HTERT RPE-1 (cell line): Measurements from ENCODE around the gene ZNF749.

Experiments used
- in situ Hi-C: fragments of 300-500 bp; cut with MboI; formaldehyde crosslinking; loops from 4 replicates; pipeline ENCODE4 v1.14.3; 2020; ENCODE audit warnings: low sequenced_read_pairs

ZNF749 gene

DNA sequence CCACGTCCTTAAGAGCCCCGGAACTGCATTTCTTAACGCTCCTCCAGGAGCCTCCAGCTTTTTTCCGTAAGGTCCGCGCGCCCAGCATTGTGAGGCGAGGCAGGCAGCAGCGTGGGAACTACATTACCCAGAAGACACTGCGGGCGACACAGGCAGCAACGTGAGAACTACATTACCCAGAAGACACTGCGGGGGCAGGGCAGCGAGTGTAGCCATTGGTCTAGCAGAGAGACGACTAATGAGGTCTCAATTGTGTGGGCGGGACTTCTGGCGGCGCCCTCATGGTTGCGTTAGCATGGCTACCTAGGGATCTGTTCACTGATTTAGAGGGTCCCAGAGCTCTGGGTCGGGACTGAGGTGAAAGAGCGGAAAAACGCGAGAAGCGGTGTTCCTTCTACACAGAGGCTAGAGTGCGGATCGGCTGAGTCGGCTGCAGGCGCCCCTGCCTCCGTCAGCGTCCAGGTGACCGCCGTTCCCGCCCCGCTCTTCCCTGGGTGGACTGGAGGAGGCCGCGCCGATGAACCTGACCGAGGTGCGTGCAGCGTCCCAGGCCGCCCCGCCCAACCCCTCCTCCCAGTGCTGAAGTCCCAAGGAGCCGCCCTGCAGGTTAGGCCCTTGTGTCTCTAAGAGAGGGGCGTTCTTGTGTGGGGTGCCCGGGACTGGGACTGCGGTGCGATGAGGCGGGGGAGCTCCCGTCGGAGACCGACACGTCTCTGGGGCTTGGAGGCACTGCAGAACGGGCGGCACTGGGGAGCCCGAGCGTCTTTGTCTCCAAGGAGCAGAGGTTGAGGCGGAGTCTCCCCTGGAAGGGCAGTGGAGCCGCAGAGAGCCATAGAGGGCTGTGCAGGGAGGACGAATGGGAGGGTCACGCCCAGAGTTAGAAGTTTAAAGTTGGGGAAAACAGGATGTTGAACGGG is at the start of gene ZNF749:
ZNF749 (plus strand) TSS at position 264 of the 917 bp plus-strand sequence; CDS start at position 518, 254 bp downstream.
- in situ Hi-C loops: no loop called here

DNA sequence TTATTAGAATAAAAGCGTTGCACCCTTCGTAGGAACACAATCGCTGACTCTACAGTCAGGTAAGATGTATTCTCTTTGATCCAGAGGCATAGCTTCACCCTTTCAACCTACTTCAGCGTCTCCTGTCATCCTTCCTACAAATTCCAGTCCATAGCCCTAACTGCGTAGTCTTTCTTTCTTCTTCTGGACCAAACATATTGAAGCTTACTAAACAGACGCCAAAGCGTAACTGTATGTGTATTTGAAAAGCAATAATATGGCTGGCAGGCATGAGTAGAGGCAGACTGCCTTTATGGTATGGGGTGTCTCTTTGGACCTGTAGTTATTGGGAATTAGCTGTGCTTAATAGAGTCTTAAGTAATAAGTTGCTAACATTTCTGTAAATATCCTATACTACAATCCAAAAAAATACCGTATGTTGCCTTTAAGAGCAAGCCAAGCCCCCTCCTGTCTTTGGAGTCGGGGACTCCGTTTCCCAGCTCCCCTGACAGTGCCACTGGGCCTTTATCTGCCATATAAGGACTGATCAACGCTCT is 45.9 kb upstream of the ZNF749 start:
- in situ Hi-C loops: no loop called here

DNA sequence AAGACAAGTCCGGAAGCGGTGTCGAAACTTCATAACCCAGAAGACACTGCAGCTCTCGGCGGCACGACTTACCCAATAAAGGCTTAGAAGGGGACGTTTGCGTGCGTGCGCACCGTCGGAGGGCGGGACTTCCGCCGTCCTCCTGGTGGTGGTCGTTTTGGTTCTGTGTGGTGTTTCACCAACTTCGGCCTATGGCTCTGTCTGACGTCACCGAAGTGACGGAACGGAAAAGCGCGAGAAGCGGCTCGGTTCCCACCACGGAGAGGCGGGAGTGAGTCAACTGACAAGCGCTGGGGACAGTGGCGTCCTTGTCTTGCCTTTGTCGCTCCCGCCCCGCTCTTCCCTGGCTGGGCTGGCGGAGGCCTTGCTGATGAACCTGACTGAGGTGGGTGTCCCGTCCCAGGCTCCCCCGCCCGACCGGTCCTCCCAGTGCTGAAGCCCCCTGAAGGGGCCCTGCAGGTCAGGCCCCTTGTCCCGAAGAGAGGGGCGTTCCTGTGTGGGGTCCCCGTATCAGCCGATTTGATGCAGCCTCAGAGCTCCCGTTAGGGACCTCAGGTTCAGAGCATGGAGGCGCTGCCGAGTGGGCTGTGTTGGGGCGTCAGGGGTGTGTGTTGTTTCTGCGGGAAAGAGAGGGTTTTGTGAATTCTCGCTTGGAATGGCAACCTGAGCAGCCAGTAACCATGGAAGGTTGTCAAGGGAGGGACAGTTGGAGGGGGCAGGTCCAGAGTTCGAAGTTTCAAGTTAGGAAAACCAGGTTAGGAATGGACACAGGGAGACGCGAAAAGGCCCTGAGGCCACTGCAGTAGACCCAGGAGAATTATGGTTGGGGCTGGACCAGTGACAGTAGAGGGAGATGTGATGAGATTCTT is 45.2 kb upstream of the ZNF749 start, which contains the start of gene ZNF548:
ZNF548 (plus strand) TSS at position 125 of the 869 bp plus-strand sequence; CDS start at position 371, 246 bp downstream.
- in situ Hi-C loops: no loop called here

DNA sequence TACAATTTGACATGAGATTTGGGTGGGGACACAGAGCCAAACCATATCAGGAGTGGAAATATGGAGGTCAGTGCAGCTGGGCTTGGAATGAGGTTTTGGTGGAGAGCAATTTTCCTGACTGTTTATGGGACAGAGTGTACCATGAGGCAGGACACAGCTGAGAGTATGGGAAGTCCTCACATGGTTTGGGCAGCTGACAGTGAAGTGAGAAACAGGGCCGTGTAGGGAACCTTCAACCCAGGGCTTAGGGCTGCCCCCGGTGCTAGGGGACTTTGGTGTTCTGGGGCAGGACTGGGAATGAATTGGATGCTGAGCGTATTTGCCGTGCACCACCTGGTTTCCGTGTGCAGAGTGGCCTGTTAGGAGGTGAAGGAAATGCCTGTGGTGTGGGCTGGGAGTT is 39.4 kb upstream of the ZNF749 start:
- in situ Hi-C loops: no loop called here

DNA sequence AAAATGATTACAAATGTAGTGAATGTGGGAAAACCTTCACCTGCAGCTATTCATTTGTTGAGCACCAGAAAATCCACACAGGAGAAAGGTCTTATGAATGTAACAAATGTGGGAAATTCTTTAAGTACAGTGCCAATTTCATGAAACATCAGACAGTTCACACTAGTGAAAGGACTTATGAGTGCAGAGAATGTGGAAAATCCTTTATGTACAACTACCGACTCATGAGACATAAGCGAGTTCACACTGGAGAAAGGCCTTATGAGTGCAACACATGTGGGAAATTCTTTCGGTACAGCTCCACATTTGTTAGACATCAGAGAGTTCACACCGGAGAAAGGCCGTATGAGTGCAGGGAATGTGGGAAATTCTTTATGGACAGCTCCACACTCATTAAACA is 36.3 kb upstream of the ZNF749 start:
- in situ Hi-C loops: no loop called here

DNA sequence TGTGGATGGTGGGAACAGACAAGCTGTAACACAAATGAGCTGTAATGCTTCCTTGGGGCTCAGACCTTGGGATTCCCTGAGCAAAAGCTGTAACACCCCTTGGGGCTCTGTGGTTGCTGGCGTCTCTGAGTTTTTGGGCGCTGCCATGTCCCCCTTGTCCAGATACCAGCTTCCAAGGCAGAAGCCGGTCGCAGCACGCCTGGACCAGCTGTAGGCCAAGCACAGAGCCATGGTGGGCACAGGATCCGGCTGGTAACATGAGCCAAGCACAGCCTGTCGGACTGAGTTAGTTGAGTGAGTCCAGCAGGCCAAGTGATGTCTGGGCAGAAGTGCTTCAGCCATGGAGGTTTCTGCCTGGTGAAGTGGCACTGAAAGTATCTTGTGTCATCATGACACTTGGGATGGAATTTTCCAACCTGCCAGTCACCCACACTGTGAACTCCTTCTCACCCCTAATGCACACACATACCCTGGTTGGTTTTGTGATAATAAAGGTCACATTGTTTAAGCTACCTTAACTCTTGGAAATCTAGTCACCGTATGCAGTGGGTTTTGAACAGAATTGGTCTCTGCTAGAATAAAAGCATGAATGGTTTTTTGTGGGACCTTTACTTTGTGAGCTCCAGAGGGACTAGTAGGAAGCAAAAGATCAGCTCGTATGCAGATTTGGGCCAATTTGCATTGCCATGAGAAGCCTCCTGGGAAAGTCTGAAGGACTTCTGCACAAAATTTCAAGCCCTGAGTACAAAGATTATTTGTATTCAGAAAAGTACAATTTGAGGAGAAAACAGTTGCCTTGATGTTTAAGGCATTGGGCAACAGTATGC is 31.2 kb upstream of the ZNF749 start:
- in situ Hi-C loops: no loop called here

DNA sequence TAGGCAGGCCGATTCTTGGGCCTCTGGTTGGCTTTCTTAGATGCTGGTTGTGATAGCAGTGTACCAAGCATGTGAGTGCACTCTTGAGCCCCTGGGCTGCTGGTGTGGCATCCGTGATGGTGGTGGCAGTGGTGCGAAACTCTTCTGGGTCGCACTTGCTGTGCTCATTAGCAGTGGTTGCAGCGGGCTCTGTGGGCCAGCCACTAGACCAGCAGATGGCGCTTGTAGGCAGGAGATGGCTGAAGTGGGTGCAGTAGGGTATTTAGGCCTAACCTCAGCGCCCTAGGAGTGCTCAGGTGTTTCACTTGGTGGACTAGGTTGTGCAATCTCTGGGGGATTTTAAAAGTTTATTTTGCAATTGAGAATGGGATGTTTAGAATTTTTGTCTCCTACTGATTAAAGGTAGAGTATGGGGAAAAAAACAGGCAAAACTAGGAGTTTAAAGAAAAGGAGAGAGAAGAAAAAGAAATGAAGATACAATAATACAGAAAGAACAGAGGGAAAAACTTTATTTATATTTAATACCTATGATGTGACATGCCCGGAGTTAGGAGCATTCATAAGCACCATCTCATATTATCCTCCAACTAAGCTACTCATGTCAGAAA is 28.5 kb upstream of the ZNF749 start:
- in situ Hi-C loops: no loop called here

DNA sequence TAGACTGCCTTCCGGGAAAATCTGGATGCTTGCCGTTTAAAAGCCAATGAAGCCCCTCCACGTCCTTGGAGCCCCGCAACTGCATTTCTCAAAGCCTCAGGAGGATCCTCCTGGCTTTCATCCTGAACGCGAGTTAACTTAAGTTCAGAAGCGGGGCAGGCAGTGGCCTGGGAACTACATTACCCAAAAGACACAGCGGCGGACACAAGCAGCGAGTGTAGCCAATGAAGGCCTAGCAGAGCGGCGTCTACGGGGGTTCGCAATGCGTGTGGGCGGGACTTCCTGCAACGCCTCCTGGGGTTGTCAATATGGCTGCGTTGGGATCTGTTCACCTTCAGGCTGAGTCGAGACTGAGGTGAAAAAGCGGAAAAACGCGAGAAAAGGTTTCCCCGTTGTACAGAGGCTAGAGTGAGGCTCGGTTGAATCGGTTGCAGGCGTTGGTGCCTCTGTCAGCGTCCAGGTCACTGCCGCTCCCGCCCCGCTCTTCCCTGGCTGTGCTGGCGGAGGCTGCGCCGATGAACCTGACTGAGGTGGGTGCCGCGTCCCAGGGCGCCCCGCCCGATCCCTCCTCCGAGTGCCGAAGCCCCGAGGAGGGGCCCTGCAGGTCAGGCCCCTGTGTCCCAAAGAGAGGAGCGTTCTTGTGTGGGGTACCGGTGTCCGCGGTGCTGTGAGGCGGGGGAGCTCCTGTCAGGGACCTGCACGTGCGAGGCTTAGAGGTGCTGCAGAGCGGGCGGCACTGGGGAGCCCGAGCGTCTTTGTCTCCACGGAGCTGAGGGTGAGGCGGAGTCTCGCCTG is 24.1 kb upstream of the ZNF749 start, which contains the start of gene ZNF17:
ZNF17 (plus strand) TSS at position 285 of the 795 bp plus-strand sequence. CDS start 2,455 bp downstream, outside the sequence.
- in situ Hi-C loops: no loop called here

DNA sequence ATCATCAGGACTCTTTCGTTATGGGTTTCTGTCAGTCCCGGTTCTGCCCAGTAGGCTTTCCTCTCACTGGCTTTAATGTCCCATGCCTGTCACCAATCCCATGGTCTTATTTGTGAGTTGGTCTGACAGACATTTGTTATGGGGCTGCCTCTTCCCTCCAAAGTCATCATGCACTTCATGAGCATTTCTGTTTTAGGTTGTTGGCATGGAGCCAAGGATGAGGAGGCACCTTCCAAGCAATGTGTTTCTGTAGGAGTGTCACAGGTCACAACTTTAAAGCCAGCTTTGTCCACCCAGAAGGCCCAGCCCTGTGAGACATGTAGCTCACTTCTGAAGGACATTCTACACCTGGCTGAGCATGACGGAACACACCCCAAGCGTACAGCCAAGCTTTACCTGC is 15.7 kb upstream of the ZNF749 start:
- in situ Hi-C loops: no loop called here

DNA sequence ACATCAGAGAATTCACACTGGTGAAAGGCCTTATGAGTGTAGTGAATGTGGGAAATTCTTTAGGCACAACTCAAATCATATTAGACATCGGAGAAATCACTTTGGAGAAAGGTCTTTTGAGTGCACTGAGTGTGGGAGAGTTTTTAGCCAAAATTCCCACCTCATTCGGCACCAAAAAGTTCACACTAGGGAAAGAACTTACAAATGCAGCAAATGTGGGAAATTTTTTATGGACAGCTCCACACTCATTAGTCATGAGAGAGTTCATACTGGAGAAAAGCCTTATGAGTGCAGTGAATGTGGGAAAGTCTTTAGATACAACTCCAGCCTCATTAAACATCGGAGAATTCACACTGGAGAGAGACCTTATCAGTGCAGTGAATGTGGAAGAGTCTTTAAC is 14.1 kb upstream of the ZNF749 start:
- in situ Hi-C loops: no loop called here

DNA sequence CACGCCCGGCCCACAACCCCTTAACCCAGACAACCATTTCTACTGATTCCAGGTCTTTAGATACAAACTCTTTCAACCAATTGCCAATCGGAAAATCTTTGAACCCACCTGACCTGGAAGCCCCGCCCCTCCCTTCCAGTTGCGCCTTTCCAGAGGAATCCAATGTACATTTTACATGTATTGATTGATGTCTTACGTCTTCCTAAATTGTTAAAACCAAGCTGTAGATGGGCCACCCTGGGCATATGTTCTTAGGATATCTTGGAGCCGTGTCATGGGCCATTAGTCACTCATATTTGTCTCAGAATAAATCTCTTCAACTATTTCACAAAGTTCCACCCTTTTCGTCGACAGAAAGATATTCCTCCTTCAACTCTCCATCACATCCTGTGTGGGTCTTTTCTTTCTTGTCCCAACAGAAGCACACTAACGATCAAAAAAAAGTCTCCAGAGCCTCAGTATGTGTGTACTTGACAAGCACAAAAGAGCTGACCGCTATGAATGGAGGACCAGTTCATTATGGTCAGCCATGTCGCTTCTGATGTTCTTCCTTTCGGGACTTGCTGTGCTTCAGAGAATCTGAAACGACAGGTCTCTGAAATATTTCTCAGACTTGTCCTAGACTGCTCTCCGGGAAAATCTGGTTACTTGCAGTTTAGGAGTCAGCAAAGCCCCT is 601 bp upstream of the ZNF749 start:
- in situ Hi-C loops: no loop called here

DNA sequence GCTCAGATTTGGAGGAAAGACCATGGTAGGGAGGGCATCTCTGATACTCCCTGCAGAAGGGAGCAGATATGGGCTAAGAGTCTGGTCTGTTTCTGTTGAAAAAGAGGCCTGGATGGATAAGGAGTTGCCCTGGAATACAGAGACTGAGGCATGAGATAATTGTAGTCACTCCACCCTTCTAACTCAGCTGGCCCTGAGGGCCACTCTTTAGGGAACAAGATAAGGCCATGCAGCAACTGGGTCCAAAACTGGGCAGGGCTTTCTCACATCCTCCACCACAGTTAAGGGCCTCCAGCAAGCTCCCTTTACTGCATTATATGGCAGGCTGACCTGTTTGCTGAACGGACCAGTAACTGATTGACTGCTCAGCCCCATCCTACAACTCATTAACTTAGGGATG is 1.3 kb downstream of the ZNF749 start:
- in situ Hi-C loops: no loop called here

DNA sequence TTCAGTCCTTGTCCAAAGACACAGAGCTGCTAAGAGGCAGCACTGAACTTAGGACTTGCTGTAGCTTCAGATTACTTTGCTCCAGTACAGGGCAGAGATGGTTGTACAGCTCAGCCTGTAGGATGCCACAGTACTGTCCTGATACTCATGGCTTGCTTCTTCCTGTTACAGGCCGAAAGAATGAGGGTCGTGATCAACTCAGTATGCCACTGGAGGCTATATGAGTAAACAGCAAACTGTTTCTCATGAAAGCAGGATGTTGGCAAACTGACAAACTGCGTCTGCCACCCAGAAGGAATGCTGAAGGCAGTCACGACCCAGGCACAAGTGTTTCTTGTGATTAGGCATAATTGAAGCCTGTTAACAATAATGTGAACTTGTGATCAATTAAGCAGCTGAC is 2.8 kb downstream of the ZNF749 start:
- in situ Hi-C loops: no loop called here

DNA sequence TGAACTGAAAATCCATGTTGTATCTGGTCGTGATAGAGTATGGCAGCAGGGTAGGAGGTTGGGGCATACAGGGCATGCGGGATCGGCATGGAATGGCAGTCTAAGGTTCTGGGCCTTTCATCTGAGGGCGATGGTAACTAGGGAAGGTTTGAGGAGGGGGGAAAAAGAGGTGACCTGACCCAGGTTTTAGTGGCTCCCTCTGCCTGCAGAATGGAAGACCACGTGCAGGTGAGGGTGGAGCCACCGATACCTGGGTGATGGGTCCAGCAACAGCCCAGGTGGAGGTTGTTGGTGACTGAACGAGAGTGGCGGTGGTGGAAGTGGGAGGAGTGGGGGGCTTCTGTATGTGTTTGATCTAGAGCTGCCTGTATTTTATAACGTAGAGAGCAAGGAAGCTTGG is 3.8 kb downstream of the ZNF749 start:
- in situ Hi-C loops: no loop called here

DNA sequence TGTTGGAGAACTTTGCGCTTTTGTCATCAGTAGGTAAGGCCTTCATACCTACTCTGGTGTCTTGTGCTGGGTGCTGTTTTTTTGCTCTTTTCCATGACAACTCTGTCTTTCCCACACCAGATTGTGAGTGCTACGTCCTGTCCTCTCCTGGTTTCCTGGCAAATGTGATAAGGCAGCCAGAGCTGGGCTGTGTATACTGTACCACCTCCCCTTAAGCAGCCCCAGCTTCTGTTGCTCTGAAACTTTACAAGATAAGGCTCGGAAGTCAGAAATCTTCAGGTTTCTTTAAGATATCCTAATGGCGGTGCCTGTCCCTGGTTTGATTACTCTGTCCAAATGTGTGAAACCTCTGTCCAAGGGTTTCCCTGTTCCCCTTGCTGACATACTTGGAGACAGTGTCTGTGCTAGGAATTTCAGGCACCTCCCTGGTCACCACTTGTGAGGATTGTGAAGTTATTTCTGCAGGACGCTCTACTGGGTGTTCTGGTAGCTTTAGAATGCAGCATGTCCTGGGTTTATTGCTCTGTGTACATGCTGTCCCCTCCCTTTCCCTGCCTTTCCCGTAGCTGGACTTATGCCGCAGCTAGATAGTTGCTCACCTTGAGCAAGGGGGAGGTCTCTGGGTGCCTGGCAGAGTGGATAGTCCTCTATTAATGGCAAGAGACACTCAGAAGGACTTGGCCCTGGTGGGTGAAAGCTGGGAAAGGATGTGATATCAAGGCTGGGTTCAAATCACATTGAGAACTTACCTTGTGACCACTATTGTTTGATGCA is 7.0 kb downstream of the ZNF749 start:
- in situ Hi-C loops: no loop called here

DNA sequence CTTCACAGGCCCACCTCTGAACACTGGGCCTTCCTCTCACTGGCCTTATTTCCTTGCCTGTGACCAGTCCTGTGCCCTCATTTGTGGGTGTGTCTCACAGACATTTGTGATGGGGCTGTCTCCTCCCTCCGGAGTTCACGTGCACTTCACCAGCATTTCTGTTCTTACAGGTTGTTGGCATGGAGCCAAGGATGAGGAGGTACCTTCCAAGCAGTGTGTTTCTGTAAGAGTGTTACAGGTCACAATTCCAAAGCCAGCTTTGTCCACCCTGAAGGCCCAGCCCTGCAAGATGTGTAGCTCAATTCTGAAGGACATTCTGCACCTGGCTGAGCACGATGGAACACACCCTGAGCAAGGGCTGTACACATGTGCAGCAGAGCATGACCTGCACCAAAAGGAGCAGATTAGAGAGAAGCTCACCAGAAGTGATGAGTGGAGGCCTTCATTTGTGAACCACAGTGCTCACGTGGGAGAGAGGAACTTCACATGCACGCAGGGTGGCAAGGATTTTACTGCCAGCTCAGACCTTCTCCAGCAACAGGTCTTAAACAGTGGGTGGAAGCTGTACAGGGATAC is 8.1 kb downstream of the ZNF749 start:
- in situ Hi-C loops: no loop called here

DNA sequence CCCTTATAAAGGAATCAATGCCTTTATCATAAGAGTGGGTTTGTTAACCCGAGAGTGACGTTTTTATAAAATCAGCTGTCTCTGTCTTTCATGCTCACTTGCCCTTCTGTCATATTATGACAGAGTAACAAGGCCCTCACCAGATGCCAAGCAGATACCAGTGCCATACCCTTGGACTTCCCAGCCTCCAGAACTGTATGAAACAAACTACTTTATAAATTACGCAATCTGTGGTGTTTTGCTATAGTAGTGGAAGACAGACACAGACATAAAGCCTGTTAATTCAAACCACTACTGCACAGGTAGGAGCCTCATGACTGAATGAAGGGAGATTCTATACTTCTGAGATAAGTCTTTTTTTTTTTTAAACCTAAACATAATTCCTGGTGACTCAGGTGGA is 17.2 kb downstream of the ZNF749 start:
- in situ Hi-C loops: no loop called here
